Dermis blood vessel endothelial cell (primary cell): ENCODE results near the gene TCP1. TPM values are rescaled to one million over a fixed set of nuclear protein-coding genes. Genes with fewer than 3 reads are reported as not detected.
A peak's percentile ranks its signal among the peaks of the same experiment; 100 is the strongest.
"Not testable (repeated sequence)": the region's sequence is repeated elsewhere in the genome, so short reads cannot be mapped to it uniquely, and the experiment has no call there.

Experiments used
- DNase-seq: peaks from one replicate; pipeline ENCODE4 v3.0.0; 2010
- total RNA-seq: library from RNA; depleted of rRNA; stranded (reverse); fragments of >200 nt; gene quantifications from 2 replicates; pipeline ENCODE4 v1.2.3, GENCODE V29; 2014

The TCP1 gene
- total RNA-seq, 1 donor from 2014 or later = 243 TPM

- DNase-seq = no peak
These were observed 19.9 kb downstream of the TCP1 start for GRCh38 chr6:159769470-159769869.

GRCh38 chr6:159766906-159767305, 22.5 kb downstream of the TCP1 start:
- DNase-seq = no peak

GRCh38 chr6:159762681-159763293, 26.6 kb downstream of the TCP1 start:
- DNase-seq = peak; percentile 22

DNA sequence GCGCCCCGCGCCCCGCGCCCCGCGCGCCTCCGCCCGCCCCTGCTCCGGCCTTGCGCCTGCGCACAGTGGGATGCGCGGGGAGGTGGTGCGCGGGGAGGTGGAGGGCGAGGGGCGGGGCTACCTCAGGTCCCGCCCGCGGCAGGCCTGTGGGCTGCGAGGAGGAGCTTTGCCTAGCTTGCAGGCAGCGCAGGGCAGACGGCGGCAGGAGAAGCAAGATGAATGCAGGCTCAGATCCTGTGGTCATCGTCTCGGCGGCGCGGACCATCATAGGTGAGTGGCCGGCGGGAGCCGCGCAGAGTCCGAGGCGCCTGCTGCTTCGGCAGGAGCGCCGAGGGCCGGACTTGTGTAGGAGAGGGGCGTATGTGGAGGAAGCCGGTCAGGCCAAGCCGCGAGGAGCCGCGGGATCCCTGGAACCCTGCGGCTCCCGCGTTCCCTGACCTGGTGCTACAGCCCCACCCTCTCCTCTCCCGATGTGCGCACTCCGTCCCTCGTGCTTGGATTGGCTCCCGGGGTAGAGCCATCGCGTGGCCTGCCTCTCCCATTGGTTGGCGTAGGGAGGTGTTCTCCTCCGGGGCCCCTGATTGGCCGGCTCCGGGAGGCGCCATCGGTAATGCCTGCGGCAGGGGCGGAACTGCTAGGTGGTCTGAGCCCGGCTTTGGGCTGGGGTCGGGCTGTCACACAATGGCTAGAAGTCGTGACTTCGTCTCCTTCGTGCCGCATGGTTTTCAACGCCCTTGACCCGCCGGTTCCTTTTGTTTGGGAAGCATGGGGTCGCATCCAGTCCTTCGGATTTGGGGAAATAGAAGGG, 27.3 kb downstream of the TCP1 start, which contains the start of gene ACAT2:
TSS of gene ACAT2 (plus strand) at position 173 of the 808 bp plus-strand sequence. CDS start at position 216, 43 bp downstream.
- peak; percentile 96 for DNase-seq

GRCh38 chr6:159761129-159761872, 28.1 kb downstream of the TCP1 start:
- peak; percentile 45 for DNase-seq

GRCh38 chr6:159760602-159761057, 28.8 kb downstream of the TCP1 start:
- peak; percentile 71 for DNase-seq

- DNase-seq = no peak
These were observed 29.8 kb downstream of the TCP1 start for GRCh38 chr6:159759645-159760044.

- peak; percentile 16 for DNase-seq
These were observed 31.1 kb downstream of the TCP1 start for GRCh38 chr6:159758031-159759001.

GRCh38 chr6:159756508-159756907, 32.9 kb downstream of the TCP1 start:
- DNase-seq = no peak

DNA sequence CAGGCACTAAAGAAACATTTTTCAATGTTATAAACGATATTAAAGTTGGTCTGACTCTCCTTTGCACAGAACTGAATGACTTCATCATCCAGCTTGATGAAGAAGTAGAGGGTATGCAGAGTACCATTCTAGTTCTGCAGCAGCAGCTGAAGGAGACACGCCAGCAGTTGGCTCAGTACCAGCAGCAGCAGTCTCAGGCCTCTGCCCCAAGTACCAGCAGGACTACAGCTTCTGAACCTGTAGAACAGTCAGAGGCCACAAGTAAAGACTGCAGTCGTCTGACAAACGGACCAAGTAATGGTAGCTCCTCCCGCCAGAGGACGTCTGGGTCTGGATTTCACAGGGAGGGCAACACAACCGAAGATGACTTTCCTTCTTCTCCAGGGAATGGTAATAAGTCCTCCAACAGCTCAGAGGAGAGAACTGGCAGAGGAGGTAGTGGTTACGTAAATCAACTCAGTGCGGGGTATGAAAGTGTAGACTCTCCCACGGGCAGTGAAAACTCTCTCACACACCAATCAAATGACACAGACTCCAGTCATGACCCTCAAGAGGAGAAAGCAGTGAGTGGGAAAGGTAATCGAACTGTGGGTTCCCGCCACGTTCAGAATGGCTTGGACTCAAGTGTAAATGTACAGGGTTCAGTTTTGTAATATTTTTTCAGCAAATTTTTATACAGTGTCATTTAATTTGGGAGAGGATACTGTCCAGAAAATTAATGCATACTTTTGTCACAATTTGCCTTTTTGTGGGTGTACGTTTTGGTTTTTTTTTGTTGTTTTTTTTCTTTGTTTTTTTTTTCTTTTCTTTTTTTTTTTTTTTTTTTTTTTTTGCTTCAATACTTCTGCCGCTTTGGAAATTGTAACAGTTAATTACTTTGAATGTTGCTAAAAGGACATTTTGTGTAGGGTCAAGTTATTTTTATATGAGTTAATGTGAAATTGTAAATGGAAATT, 34.2 kb downstream of the TCP1 start:
- DNase-seq = no peak

DNA sequence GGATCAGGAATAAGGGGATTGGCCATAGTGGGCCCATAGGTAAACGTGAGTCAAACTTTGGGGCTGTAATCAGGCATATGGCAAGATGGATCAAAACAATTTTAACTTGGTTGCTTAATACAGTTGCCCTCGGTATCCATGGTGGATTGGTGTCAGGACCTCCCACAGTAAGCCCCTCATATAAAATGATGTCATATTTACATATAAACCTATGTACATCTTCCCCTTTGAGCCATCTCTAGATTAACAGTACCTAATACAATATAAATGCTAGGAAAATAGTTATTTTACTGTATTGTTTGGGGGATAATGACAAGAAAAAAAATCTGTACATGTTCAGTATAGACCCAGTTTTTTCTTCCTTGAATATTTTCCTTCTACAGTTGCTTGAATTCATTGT, 35.0 kb downstream of the TCP1 start:
- DNase-seq = no peak

DNA sequence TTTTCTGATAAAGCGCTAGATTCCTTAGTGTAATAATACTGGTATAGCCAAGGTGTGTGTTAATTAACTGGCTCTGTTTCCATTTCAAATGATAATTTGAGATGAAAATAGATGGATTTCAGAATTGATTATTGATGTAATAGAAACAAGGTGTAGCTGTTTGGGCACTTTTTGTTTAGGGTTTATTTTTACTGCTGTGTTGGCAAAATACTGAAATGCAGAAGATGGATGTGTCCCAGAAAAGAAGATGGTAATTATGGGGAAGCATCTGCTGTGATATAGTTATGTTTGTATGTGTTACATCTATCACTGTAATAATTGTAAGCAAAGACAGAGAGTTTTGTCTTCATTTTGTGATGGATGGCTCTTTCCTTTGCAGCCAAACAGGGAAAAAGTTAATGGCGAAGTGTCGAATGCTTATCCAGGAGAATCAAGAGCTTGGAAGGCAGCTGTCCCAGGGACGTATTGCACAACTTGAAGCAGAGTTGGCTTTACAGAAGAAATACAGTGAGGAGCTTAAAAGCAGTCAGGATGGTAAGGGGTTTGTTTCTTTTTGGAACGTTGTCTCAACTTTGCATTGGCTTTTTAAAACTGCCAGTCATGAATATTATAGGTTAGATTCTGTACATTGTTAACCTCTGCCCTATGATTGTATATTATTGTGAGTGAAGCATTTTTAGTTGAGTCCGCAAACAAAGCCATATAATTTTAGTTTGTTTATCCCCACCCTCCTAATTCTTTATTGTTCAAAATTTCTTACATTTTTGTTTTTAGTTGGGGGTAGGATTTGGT, 36.1 kb downstream of the TCP1 start:
- DNase-seq = no peak

- no peak for DNase-seq
These were observed 38.0 kb downstream of the TCP1 start for GRCh38 chr6:159751448-159751847.

GRCh38 chr6:159748127-159748526, 41.3 kb downstream of the TCP1 start:
- not testable (repeated sequence) for DNase-seq

- no peak for DNase-seq
These were observed 42.6 kb downstream of the TCP1 start for GRCh38 chr6:159746759-159747158.

GRCh38 chr6:159745081-159745480, 44.3 kb downstream of the TCP1 start:
- DNase-seq = no peak

- DNase-seq = no peak
These were observed 47.2 kb downstream of the TCP1 start for GRCh38 chr6:159742165-159742564.

GRCh38 chr6:159739341-159739740, 50.1 kb downstream of the TCP1 start:
- no peak for DNase-seq

GRCh38 chr6:159736908-159737307, 52.5 kb downstream of the TCP1 start:
- DNase-seq = no peak

GRCh38 chr6:159733395-159733794, 56.0 kb downstream of the TCP1 start:
- not testable (repeated sequence) for DNase-seq
